Neural cell (in vitro differentiated cells): Measurements from ENCODE around the gene GABBR2. TPM values are rescaled to one million over a fixed set of nuclear protein-coding genes. Genes with fewer than 3 reads are reported as not detected.

Experiments
- H2AFZ ChIP-seq: fragments of 200-600, 300-800 bp; sonication (generic), shearing (Covaris generic); 2 replicates; pipeline ENCODE4 v1.6.0; 2014; ENCODE audit warnings: low read depth, mild to moderate bottlenecking, antibody characterized with exemption, low read length, moderate library complexity
- H3F3A ChIP-seq: fragments of 200-600 bp; shearing (Covaris generic); 2 replicates; pipeline ENCODE4 v1.6.1; 2016; ENCODE audit warnings: mild to moderate bottlenecking, moderate library complexity, mixed read lengths, antibody characterized with exemption, low read length; ENCODE audit not compliant: insufficient read depth, poor library complexity, severe bottlenecking
- H3K27ac ChIP-seq: fragments of 200-600, 300-800 bp; sonication (generic), shearing (Covaris generic); 2 replicates; pipeline ENCODE4 v1.5.1; 2014; ENCODE audit warnings: mild to moderate bottlenecking, low read length, moderate library complexity
- H3K27me3 ChIP-seq: fragments of 300-800, 200-600 bp; sonication (generic), shearing (Covaris generic); 2 replicates; pipeline ENCODE4 v1.6.0; 2014; ENCODE audit warnings: mild to moderate bottlenecking, low read depth, low read length, moderate library complexity; ENCODE audit not compliant: insufficient read depth
- H3K36me3 ChIP-seq: fragments of 300-800, 200-600 bp; sonication (generic), shearing (Covaris generic); 2 replicates; pipeline ENCODE4 v1.5.1; 2014; ENCODE audit warnings: mild to moderate bottlenecking, antibody characterized with exemption, low read length, moderate library complexity; ENCODE audit not compliant: insufficient read depth
- H3K4me2 ChIP-seq: fragments of 300-800, 200-600 bp; sonication (generic), shearing (Covaris generic); 2 replicates; pipeline ENCODE4 v1.6.0; 2014; ENCODE audit warnings: mild to moderate bottlenecking, low read length
- H3K4me3 ChIP-seq: fragments of 300-800, 200-600 bp; sonication (generic), shearing (Covaris generic); 2 replicates; pipeline ENCODE4 v1.5.1; 2014; ENCODE audit warnings: mild to moderate bottlenecking, low read length, moderate library complexity
- H3K79me2 ChIP-seq: fragments of 200-600 bp; shearing (Covaris generic); replicated peaks from 2 replicates; pipeline ENCODE4 v1.6.0; 2014; ENCODE audit warnings: mild to moderate bottlenecking, low read length, moderate library complexity; ENCODE audit not compliant: insufficient read depth
- H3K9ac ChIP-seq: fragments of 300-800, 200-600 bp; sonication (generic), shearing (Covaris generic); 2 replicates; pipeline ENCODE4 v1.6.1; 2016; ENCODE audit warnings: mild to moderate bottlenecking, low read length, mixed read lengths
- H3K9me2 ChIP-seq: fragments of 200-600 bp; shearing (Covaris generic); 2 replicates; pipeline ENCODE4 v1.6.1; 2016; ENCODE audit warnings: mild to moderate bottlenecking, low read length, mixed read lengths; ENCODE audit not compliant: insufficient read depth
- H3K9me3 ChIP-seq: fragments of 200-600, 300-800 bp; sonication (generic), shearing (Covaris generic); 2 replicates; pipeline ENCODE4 v1.6.1; 2016; ENCODE audit warnings: mild to moderate bottlenecking, mixed run types, low read length, moderate library complexity, mixed read lengths
- H4K20me1 ChIP-seq: fragments of 200-600 bp; shearing (Covaris generic); 2 replicates; pipeline ENCODE4 v1.6.1; 2016; ENCODE audit warnings: mild to moderate bottlenecking, mixed run types; ENCODE audit not compliant: insufficient read depth
- CTCF ChIP-seq: fragments of 450-650 bp; IDR thresholded peaks from 2 replicates; pipeline ENCODE4 v1.5.1; 2014; ENCODE audit warnings: antibody characterized with exemption, mild to moderate bottlenecking, moderate library complexity; ENCODE audit not compliant: poor library complexity, severe bottlenecking
- EP300 ChIP-seq: fragments of 450-650 bp; conservative IDR thresholded peaks from 2 replicates; pipeline ENCODE4 v1.6.1; 2014; ENCODE audit warnings: antibody characterized with exemption, mild to moderate bottlenecking, moderate library complexity; ENCODE audit not compliant: poor library complexity, severe bottlenecking
- EZH2 ChIP-seq: fragments of 200-600, 300-800 bp; shearing (Covaris generic), sonication (generic); IDR thresholded peaks from 2 replicates; pipeline ENCODE4 v1.6.1; 2014; ENCODE audit warnings: antibody characterized with exemption, low read length, borderline replicate concordance, mild to moderate bottlenecking; ENCODE audit not compliant: insufficient read depth, poor library complexity, severe bottlenecking
- MXI1 ChIP-seq: fragments of 450-650 bp; conservative IDR thresholded peaks from 2 replicates; pipeline ENCODE4 v1.6.1; 2014; ENCODE audit warnings: antibody characterized with exemption, mild to moderate bottlenecking; ENCODE audit not compliant: poor library complexity, severe bottlenecking
- POLR2AphosphoS5 ChIP-seq: IDR thresholded peaks from 2 replicates; pipeline ENCODE4 v1.6.1; 2012
- RAD21 ChIP-seq: fragments of 450-650 bp; conservative IDR thresholded peaks from 2 replicates; pipeline ENCODE4 v1.6.1; 2014; ENCODE audit warnings: antibody characterized with exemption, mild to moderate bottlenecking, moderate library complexity
- SMC3 ChIP-seq: fragments of 450-650 bp; conservative IDR thresholded peaks from 2 replicates; pipeline ENCODE4 v1.6.1; 2014; ENCODE audit warnings: antibody characterized with exemption, mild to moderate bottlenecking, moderate library complexity; ENCODE audit not compliant: poor library complexity
- TAF1 ChIP-seq: IDR thresholded peaks from 2 replicates; pipeline ENCODE4 v1.6.1; 2012; ENCODE audit warnings: low read depth
- polyA plus RNA-seq: library from polyadenylated mRNA; depleted of rRNA; stranded (reverse); fragments of >200 nt; gene quantifications from 2 replicates; pipeline ENCODE4 v1.2.3, GENCODE V29; 2014
- TF ChIP-seq, protein P1 (sequence below): IDR thresholded peaks from 2 replicates; pipeline ENCODE4 v1.6.1; 2012; ENCODE audit warnings: borderline replicate concordance

The GABBR2 gene
- polyA plus RNA-seq, 1 donor from 2014 or later, result 7.1 TPM

- Histone ChIP-seq H3K4me2 (no peak overlapping the region), H4K20me1 (no peaks in the 10 kb centered on the region), H3K4me3 (no peak overlapping the region), H3K9me3 (no peaks in the 10 kb centered on the region), H2AFZ (no peak overlapping the region), H3K79me2 (no peaks in the 10 kb centered on the region), H3K27ac (no peak overlapping the region), H3K9me2 (no peaks in the 10 kb centered on the region), H3K9ac (no peak overlapping the region), H3K27me3 (no peaks in the 10 kb centered on the region), H3K36me3 (no peaks in the 10 kb centered on the region), H3F3A (no peaks in the 10 kb centered on the region)
- TF ChIP-seq, protein P1, sequence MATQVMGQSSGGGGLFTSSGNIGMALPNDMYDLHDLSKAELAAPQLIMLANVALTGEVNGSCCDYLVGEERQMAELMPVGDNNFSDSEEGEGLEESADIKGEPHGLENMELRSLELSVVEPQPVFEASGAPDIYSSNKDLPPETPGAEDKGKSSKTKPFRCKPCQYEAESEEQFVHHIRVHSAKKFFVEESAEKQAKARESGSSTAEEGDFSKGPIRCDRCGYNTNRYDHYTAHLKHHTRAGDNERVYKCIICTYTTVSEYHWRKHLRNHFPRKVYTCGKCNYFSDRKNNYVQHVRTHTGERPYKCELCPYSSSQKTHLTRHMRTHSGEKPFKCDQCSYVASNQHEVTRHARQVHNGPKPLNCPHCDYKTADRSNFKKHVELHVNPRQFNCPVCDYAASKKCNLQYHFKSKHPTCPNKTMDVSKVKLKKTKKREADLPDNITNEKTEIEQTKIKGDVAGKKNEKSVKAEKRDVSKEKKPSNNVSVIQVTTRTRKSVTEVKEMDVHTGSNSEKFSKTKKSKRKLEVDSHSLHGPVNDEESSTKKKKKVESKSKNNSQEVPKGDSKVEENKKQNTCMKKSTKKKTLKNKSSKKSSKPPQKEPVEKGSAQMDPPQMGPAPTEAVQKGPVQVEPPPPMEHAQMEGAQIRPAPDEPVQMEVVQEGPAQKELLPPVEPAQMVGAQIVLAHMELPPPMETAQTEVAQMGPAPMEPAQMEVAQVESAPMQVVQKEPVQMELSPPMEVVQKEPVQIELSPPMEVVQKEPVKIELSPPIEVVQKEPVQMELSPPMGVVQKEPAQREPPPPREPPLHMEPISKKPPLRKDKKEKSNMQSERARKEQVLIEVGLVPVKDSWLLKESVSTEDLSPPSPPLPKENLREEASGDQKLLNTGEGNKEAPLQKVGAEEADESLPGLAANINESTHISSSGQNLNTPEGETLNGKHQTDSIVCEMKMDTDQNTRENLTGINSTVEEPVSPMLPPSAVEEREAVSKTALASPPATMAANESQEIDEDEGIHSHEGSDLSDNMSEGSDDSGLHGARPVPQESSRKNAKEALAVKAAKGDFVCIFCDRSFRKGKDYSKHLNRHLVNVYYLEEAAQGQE, result no peak
- TF ChIP-seq EZH2 (no peak), CTCF (no peak), RAD21 (no peak), MXI1 (no peak), EP300 (no peak), POLR2AphosphoS5 (no peak), SMC3 (no peak), TAF1 (no peak)
Measured at GRCh38 chr9:98427491-98427890, 281.2 kb downstream of the GABBR2 start.

DNA sequence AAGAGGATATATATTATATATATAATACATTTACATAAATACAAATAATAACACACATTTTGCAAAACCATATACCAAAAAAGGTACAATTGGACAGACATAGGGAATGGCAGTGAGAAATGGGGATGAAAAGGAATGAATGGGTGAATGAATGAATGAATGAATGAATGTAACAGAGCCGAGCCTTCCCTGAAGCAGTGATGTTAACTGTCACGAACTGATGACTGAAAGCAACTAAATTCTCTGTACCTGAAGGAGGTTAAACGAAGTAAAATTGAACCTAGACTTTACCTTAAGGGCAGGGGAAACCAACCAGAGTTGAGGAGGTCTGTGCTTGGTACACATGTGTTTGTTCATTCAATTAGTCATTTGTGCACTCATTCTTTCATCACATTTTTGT is 283.7 kb downstream of the GABBR2 start:
- Histone ChIP-seq H3K9ac (no peak overlapping the region), H3K27ac (no peak overlapping the region), H3K79me2 (no peaks in the 10 kb centered on the region), H3K4me2 (no peak overlapping the region), H3F3A (no peaks in the 10 kb centered on the region), H3K9me2 (no peaks in the 10 kb centered on the region), H3K27me3 (no peaks in the 10 kb centered on the region), H3K9me3 (no peaks in the 10 kb centered on the region), H4K20me1 (no peaks in the 10 kb centered on the region), H3K36me3 (no peaks in the 10 kb centered on the region), H2AFZ (no peak overlapping the region), H3K4me3 (no peak overlapping the region)
- TF ChIP-seq SMC3, result no peak
- TF ChIP-seq MXI1, result no peak
- TF ChIP-seq POLR2AphosphoS5, result no peak
- no peak for TF ChIP-seq EZH2
- no peak for TF ChIP-seq EP300
- no peak for TF ChIP-seq CTCF
- TF ChIP-seq, protein P1, result no peak
- TF ChIP-seq RAD21, result no peak
- TF ChIP-seq TAF1, result no peak
